Cortex of kidney (tissue), 1 donor: ENCODE results near the gene C9orf85.

Source experiments
- DNase-seq: peaks from one replicate; lab custom pipeline; 2025; lab: John Stamatoyannopoulos, UW

The C9orf85 gene

DNA sequence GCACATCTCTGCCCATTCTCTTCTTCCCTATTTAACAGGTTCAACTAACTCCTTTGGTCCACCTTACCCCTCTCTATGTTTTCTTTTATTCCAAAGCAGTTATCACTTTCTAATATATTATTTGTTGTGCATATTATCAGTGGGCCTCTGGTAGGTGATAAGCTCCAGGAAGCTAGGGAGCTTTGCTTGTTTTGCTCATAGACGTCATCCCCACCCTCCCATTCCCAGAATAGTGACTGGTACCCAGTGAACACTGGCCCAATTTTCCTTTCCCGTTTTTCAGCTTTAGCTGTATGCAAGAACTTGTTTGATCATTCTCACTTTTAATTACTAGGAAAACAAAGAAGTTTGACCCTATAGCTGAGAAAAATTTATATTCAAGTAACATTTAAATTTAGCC lies 7.4 kb upstream of the C9orf85 start:
- no peak for DNase-seq

DNA sequence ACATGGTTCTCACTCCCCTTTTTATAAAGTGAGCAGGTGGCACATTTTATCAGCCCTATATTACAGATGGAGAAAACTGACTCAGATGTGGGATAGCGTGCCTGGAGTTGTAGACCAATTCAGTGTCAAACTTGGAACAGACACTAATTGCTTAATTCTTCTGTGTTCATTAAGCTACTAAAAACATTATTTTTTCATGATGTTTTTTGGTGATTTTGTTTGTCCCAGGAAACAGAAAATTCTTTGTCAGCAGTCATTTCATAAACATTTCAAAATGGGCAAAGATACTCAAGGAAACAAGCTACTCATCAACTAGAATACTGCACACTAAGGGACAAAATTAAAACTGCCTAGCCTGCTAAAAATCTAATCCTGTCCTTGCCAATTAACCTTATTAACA lies 2.6 kb upstream of the C9orf85 start:
- no peak for DNase-seq

DNA sequence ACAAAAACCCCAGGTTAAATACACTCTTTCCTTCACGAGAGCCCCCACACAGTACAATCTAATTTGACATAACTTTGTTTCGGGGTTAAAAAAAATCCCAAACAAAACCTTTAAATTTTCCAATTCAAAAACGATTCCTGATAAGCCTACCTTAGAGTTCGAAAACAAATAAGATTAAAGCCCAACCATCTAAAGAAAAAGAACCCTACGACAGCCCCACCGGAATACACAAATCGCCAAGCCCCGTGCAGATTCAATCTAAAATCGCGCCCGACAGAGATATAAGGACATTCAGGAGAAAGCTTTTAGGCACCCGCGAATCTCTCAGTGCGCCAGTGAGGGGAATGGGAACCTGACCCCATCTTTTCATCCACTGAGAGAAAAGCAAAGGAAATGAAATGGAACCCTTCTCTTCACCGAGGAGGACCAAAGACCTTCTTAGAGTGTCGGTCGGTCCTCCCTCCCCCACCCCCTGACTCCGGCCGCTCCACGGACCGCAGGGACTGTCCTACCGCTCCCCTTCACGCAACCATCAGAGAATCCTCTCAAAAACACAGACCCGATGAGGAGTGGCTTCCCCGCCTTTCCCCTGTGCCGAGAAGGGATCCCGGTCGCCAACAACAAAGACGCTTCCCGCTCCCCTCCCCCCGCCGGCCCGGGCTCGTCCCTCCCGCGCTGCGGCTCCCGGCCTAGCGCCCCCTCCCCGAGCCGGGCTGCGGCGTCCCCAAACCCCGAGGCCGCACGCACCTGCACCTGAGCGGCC lies 1.4 kb upstream of the C9orf85 start:
- no peak for DNase-seq

- DNase-seq: no peak
Measured at GRCh38 chr9:71910650-71911060, 784 bp upstream of the C9orf85 start.

- no peak for DNase-seq
Measured at GRCh38 chr9:71911908-71912335, 483 bp downstream of the C9orf85 start.

DNA sequence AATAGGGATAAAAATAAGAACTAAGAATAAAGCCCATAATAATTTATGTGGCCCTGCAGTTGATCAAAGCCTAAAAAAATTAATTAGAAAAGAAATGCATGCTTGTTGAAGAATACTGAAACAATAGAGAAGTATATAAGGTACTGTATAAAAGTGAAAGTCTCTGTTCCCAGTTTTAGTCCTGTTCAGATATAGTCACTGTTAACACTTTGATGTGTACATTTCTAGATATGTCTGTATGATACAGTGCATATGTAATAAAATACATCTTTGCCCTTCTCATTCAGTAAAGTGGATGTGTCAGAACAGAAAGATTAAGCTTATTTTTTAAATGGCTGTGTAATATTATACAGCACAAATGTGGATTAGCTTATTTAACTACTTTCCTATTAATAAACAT lies 4.1 kb downstream of the C9orf85 start:
- DNase-seq: no peak

GRCh38 chr9:71916834-71917534 lies 5.5 kb downstream of the C9orf85 start:
- no peak for DNase-seq

DNA sequence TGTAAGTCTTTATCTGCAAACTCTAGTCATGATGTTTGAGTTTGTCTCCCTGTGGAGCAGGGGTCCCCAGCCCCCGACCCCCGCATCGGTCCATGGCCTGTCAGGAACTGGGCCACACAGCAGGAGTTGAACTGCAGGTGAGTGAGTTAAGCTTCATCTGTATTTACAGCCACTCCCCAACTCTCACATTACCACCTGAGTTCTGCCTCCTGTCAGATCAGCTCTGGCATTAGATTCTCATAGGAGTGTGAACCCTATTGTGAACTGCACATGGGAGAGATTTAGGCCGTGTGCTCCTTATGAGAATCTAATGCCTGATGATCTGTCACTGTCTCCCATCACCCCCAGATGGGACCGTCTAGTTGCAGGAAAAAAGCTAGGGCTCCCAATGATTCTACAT lies 7.0 kb downstream of the C9orf85 start:
- DNase-seq: no peak

DNA sequence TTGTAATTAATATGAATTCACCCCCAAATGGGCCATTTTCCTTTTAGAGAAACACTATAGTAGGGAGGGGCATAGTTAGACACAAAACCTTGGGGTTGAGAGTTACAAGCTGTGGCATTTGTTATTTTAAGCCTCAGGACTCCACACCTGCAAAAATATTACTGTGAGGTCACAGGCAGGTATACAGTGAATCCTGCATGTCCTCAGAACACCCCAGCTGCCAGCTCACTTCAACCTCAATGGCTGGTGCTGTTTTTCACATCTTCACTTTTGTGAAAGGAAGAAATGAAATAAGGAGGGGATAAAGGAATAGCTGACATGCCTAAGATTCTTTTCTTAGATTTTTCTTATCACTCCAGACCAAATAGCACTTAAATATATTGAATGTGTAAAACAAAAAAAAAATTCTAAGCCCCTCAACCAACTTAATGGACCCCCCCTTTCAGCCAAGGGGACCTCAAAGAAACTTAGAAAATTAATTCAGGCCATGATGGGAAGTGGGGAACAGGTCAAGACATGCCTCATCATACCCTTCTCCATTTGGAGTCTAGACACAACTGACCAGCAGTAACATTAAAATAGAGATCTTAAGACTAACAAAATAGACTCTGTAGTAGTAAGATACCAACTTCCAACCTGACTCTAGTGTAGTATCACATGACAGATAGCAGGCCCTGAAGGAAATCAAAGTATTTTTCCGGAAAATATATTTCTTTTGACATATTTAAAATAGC lies 9.2 kb downstream of the C9orf85 start:
- DNase-seq: no peak

DNA sequence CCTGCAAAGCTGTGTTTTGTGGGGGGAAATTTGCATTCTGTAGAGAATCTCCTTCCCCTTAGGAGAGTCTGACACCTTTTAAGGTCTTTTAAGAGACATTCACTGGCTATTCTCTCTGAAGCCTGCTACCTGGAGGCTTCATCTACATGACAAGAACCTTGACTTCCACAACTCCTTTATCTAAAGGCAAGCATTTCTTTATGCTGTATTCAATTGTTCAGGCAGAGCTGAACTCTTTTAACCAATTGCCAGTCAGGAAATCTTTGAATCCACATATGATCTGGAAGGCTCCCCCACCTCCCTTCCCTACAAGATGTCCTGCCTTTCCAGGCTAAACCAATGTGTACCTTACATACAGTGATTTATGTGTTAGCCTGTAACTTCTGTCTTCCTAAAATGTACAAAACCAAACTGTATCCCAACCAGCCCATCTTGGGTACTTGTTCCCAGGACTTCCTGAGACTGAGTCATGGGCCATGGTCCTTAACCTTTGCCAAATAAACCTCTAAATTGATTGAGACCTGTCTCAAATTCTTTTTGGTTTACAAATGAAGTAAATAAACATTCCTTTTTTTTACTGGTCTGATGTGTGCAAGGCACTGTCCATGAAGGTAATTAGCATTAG lies 9.9 kb downstream of the C9orf85 start:
- no peak for DNase-seq

- DNase-seq: no peak
Measured at GRCh38 chr9:71924576-71924975, 13.1 kb downstream of the C9orf85 start.

DNA sequence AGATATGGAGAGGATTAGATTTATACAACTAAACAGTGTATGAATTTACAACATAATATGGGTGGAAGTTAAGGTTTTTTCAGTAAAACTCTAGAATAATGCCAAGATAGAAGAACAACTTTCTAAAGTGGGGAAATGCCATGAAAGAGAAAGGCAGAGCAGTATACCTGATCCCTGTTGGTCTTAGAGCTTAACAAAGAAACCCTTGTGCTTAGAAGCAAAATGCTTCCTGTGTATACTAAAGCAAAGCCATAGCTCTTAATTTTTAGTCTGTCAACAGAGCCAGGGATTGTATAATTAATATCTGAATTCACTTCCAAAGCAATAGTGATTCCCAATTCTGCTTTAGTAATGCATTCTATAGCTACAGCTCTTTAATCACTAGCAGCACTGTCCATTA lies 14.4 kb downstream of the C9orf85 start:
- DNase-seq: no peak

GRCh38 chr9:71928376-71928775 lies 16.9 kb downstream of the C9orf85 start:
- no peak for DNase-seq

DNA sequence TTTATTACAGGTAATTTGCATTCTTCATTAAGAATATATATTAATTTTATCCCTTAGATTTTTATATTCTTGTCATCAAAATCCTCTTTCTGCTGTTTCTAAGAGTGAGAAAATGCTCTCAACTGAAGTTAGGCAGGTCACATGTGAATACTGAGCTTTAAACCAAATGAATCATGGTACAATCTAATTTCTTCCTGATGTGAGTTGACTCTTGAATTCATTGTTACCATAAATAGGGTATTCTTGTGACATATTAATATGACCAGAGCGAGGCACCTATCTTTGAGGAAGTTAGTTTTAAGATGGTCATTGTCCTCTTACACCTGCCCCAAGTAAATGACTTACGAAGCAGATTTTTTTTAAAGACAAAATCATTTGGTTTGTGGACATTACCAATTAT lies 17.4 kb downstream of the C9orf85 start:
- no peak for DNase-seq

DNA sequence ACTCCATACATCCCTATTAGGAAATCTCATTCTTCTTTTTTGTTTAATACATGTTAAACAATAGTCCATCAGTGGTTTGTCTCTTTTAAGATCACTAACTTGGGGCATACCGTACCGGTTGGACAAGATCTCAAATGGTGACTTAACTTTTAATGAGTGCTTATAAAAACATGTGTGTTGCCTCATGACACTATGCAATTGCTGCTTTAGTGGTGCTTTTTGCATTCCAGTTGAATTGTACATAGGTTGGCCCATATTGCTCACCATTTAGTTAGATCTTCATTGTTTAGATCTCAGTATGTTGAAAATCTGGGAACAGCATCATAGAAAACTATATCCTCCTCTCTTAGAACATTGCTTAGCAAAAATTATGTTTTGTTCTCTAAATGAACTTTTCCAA lies 17.8 kb downstream of the C9orf85 start:
- no peak for DNase-seq

DNA sequence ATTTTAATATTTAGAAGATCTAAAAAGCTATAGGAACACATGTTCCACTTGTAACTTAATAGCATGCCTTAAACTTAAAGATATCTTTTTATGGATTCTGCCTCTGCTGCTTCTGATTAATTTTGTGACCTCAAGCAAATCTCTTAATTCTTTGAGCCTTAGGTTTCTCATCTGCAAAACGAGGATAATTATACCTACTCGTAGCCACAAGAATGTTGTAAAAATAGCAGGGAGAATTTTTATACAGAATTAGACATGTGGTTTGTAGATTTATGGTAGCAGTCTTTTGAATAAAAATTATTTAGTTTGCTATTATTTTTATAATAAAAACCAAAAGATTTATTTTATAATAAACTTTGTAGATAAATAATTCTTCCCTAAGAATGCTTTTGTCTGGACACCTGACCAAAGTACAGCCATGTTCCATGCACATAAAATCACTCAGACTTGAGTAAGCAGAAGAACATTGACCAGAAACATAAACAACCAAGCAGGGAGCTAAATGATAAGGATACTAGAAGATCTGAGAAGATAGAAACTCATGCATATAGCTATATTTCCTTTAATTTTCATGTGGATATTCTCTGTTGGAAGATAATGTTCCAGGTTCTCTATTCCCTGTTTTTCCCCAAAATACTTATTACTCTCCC lies 18.5 kb downstream of the C9orf85 start:
- no peak for DNase-seq

DNA sequence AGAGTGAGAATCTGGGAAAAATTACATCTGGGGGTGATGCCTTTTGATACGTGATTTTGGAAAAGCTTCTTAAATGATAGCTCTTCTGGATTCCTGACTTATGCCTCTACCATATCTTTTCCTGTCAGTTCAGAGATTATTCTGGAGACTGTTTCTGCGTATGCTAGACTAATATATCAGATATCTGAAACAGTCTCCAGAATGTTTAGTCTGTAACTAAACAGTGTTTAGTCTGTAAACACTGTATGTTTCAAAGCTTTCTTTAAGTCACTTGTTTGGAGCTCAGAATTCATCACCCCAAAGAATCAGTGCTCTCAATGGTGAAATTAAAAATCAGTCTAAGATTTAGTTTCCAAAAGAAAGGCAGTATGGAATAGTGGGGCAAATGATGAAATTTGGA lies 19.7 kb downstream of the C9orf85 start:
- no peak for DNase-seq

- no peak for DNase-seq
Measured at GRCh38 chr9:71936066-71936465, 24.6 kb downstream of the C9orf85 start.

- DNase-seq: no peak
Measured at GRCh38 chr9:71937070-71937625, 25.7 kb downstream of the C9orf85 start.

- DNase-seq: no peak
Measured at GRCh38 chr9:71937898-71938297, 26.5 kb downstream of the C9orf85 start.

GRCh38 chr9:71941060-71941568 lies 29.7 kb downstream of the C9orf85 start:
- no peak for DNase-seq
